ENCODE results near the gene SGPP1. TPM values are rescaled to one million over a fixed set of nuclear protein-coding genes. Genes with fewer than 3 reads are reported as not detected.
"Not testable (repeated sequence)": the region's sequence is repeated elsewhere in the genome, so short reads cannot be mapped to it uniquely, and the experiment has no call there.

The SGPP1 gene
- total and polyA plus RNA-seq, 2 of the 4 experiments (the other 2 are of a cell fraction), result 8.6 to 11.1 TPM

- H3K56ac ChIP-seq (ENCODE audit: extremely low read depth, insufficient read depth, low read length), result no peak overlapping the region
- no peak overlapping the region for H4K8ac ChIP-seq (ENCODE audit: low read depth in 2 of 2, low read length in 2 of 2)
- H3K27me3 ChIP-seq (ENCODE audit: control insufficient read depth, insufficient read depth, low read length), result no peaks in the 10 kb centered on the region
- no peak overlapping the region for H2AK9ac ChIP-seq (replicated peaks; ENCODE audit: low read depth, low read length, poor library complexity)
- no peak overlapping the region for H3K4me3 ChIP-seq (ENCODE audit: insufficient read depth, low read depth, low read length)
- no peak overlapping the region for H3K14ac ChIP-seq (replicated peaks; ENCODE audit: low read depth, low read length)
- no peak overlapping the region for H2AK5ac ChIP-seq (ENCODE audit: low read depth, low read length)
- no peaks in the 10 kb centered on the region for H4K20me1 ChIP-seq (ENCODE audit: insufficient read depth, low read length)
- H3K79me1 ChIP-seq (ENCODE audit: low read depth in 1 of 2, low read length in 2 of 2), result no peaks in the 10 kb centered on the region
- in situ Hi-C loops (cut with MboI; ENCODE audit: low sequenced_read_pairs) (no loop called here), dilution Hi-C loops (cut with HindIII; ENCODE audit: low sequenced_read_pairs, unreplicated experiment) (no loop called here), intact Hi-C loops (cut with micrococcal nuclease) (no loop called here)
- H2AFZ ChIP-seq (replicated peaks; ENCODE audit: low read length, poor library complexity), result no peak overlapping the region
- no peak overlapping the region for H2BK120ac ChIP-seq (ENCODE audit: low read depth, low read length)
- H3K9me1 ChIP-seq (ENCODE audit: insufficient read depth, low read length), result no peaks in the 10 kb centered on the region; the same call in 1 of the 2 replicates
- no peak overlapping the region for H3K23ac ChIP-seq (ENCODE audit: low read depth, low read length)
- H3K9me3 ChIP-seq (ENCODE audit: control insufficient read depth, insufficient read depth, low read length), result no peaks in the 10 kb centered on the region
- H3K9ac ChIP-seq (ENCODE audit: low read depth, low read length), result no peak overlapping the region
- no peak overlapping the region for H2BK5ac ChIP-seq (ENCODE audit: low read depth, low read length, poor library complexity, severe bottlenecking)
- CTCF ChIA-PET, result interaction anchor here (0.6 kb wide), 1 partner anchor 954 kb away, joined by 8 read pairs; no protein-coding TSS in a partner anchor
- 76% methylated on average over 6 of the region's 8 CpGs; no CpG with 5 or more reads in 1 of the 2 experiments for WGBS, 2 experiments (ENCODE audit: extremely low coverage in 2 of 2, insufficient read length in 1 of 2)
- POLR2A ChIA-PET (ENCODE audit: unreplicated experiment), result interaction anchor here (0.6 kb wide), 1 partner anchor 23 kb away, joined by 3 read pairs; no protein-coding TSS in a partner anchor
- H3K4me2 ChIP-seq (ENCODE audit: low read depth, low read length), result no peak overlapping the region
- H3K4me1 ChIP-seq (ENCODE audit: control insufficient read depth, insufficient read depth, low read length), result no peaks in the 10 kb centered on the region
- H2BK20ac ChIP-seq (ENCODE audit: low read depth, low read length), result no peak overlapping the region
- TF ChIP-seq CTCF (conservative IDR thresholded peaks at IDR 0.05; ENCODE audit: low read depth, low read length), result no peak
- H3K27ac ChIP-seq (ENCODE audit: insufficient read depth, low read length), result no peak overlapping the region
- no peak for DNase-seq
- ATAC-seq (ENCODE audit: low read depth), result no peak
- no peak overlapping the region for H4K5ac ChIP-seq (ENCODE audit: low read depth, low read length)
- H3K4ac ChIP-seq (ENCODE audit: low read depth, low read length), result no peak overlapping the region
- no peak overlapping the region for H2BK15ac ChIP-seq (ENCODE audit: low read depth, low read length)
- BruUV-seq (replicated peaks), result no TSS peak
- H3K18ac ChIP-seq (ENCODE audit: low read depth, low read length), result no peak overlapping the region
- H4K91ac ChIP-seq (ENCODE audit: insufficient read depth, low read depth, low read length), result no peak overlapping the region
- no peaks in the 10 kb centered on the region for H3K36me3 ChIP-seq (ENCODE audit: control insufficient read depth, insufficient read depth, low read length)
Observed at GRCh38 chr14:63662776-63663175, 65.1 kb downstream of the SGPP1 start.

- H4K5ac ChIP-seq (ENCODE audit: low read depth, low read length), result not testable (repeated sequence)
Observed at GRCh38 chr14:63661881-63662280, 66.0 kb downstream of the SGPP1 start.

More at GRCh38 chr14:63661881-63662280, 66.0 kb downstream of the SGPP1 start:
- DNase-seq; H3K9me1 ChIP-seq (ENCODE audit: insufficient read depth, low read length); dilution Hi-C loops (cut with HindIII; ENCODE audit: low sequenced_read_pairs, unreplicated experiment); H2AFZ ChIP-seq (replicated peaks; ENCODE audit: low read length, poor library complexity); H3K4ac ChIP-seq (ENCODE audit: low read depth, low read length); H2BK5ac ChIP-seq (ENCODE audit: low read depth, low read length, poor library complexity, severe bottlenecking); H2BK120ac ChIP-seq (ENCODE audit: low read depth, low read length); H3K18ac ChIP-seq (ENCODE audit: low read depth, low read length); BruUV-seq (replicated peaks); H4K8ac ChIP-seq (ENCODE audit: low read depth in 2 of 2, low read length in 2 of 2); H3K9me3 ChIP-seq (ENCODE audit: control insufficient read depth, insufficient read depth, low read length); H2AK5ac ChIP-seq (ENCODE audit: low read depth, low read length); H3K27me3 ChIP-seq (ENCODE audit: control insufficient read depth, insufficient read depth, low read length); H3K36me3 ChIP-seq (ENCODE audit: control insufficient read depth, insufficient read depth, low read length); H4K91ac ChIP-seq (ENCODE audit: insufficient read depth, low read depth, low read length); H3K4me2 ChIP-seq (ENCODE audit: low read depth, low read length); H3K27ac ChIP-seq (ENCODE audit: insufficient read depth, low read length); H3K9ac ChIP-seq (ENCODE audit: low read depth, low read length); H3K23ac ChIP-seq (ENCODE audit: low read depth, low read length); H3K4me1 ChIP-seq (ENCODE audit: control insufficient read depth, insufficient read depth, low read length); H3K56ac ChIP-seq (ENCODE audit: extremely low read depth, insufficient read depth, low read length); in situ Hi-C loops (cut with MboI; ENCODE audit: low sequenced_read_pairs); intact Hi-C loops (cut with micrococcal nuclease); H3K4me3 ChIP-seq (ENCODE audit: insufficient read depth, low read depth, low read length); H3K79me1 ChIP-seq (ENCODE audit: low read depth in 1 of 2, low read length in 2 of 2); POLR2A ChIA-PET (ENCODE audit: unreplicated experiment); H2AK9ac ChIP-seq (replicated peaks; ENCODE audit: low read depth, low read length, poor library complexity); CTCF ChIA-PET; ATAC-seq (ENCODE audit: low read depth); H3K14ac ChIP-seq (replicated peaks; ENCODE audit: low read depth, low read length); H2BK15ac ChIP-seq (ENCODE audit: low read depth, low read length); H4K20me1 ChIP-seq (ENCODE audit: insufficient read depth, low read length); H2BK20ac ChIP-seq (ENCODE audit: low read depth, low read length): not testable (repeated sequence)
- WGBS, 2 experiments (ENCODE audit: extremely low coverage in 2 of 2, insufficient read length in 1 of 2), result no CpG with 5 or more reads among the region's 10 CpGs
